Measurements from ENCODE around the gene DGKI. TPM values are rescaled to one million over a fixed set of nuclear protein-coding genes. Genes with fewer than 3 reads are reported as not detected.

Gene DGKI
- total and polyA plus RNA-seq, 2 of the 4 experiments (the other 2 are of a cell fraction): 3.9 to 15.8 TPM

GRCh38 chr7:137731436-137731835 lies 115.3 kb downstream of the DGKI start:
- Histone ChIP-seq H2AFZ (replicated peaks; ENCODE audit: low read length, poor library complexity) (no peak overlapping the region), H3K27ac (ENCODE audit: insufficient read depth, low read length) (no peak overlapping the region), H3K23ac (ENCODE audit: low read depth, low read length) (no peak overlapping the region), H4K91ac (ENCODE audit: insufficient read depth, low read depth, low read length) (no peak overlapping the region), H3K9me1 (ENCODE audit: insufficient read depth, low read length) (no peaks in the 10 kb centered on the region), H2BK15ac (ENCODE audit: low read depth, low read length) (no peak overlapping the region), H4K8ac (ENCODE audit: low read depth in 2 of 2, low read length in 2 of 2) (no peak overlapping the region), H3K79me1 (ENCODE audit: low read depth in 1 of 2, low read length in 2 of 2) (no peaks in the 10 kb centered on the region), H3K27me3 (ENCODE audit: control insufficient read depth, insufficient read depth, low read length) (no peaks in the 10 kb centered on the region), H3K18ac (ENCODE audit: low read depth, low read length) (no peak overlapping the region), H4K20me1 (ENCODE audit: insufficient read depth, low read length) (no peaks in the 10 kb centered on the region), H3K9ac (ENCODE audit: low read depth, low read length) (no peak overlapping the region), H3K9me3 (ENCODE audit: control insufficient read depth, insufficient read depth, low read length) (no peaks in the 10 kb centered on the region), H2BK20ac (ENCODE audit: low read depth, low read length) (0 out of 2 replicates have a peak overlapping the region, but pooled peaks have one; percentile 28), H3K4me2 (ENCODE audit: low read depth, low read length) (no peak overlapping the region; the same call in 1 of the 2 replicates), H2BK5ac (ENCODE audit: low read depth, low read length, poor library complexity, severe bottlenecking) (no peak overlapping the region), H3K56ac (ENCODE audit: extremely low read depth, insufficient read depth, low read length) (no peak overlapping the region), H3K4ac (ENCODE audit: low read depth, low read length) (no peak overlapping the region), H2AK5ac (ENCODE audit: low read depth, low read length) (no peak overlapping the region), H3K4me1 (ENCODE audit: control insufficient read depth, insufficient read depth, low read length) (peaks cover 5% of the 10 kb centered on the region; the same call in 1 of the 2 replicates), H3K4me3 (ENCODE audit: insufficient read depth, low read depth, low read length) (no peak overlapping the region), H3K36me3 (ENCODE audit: control insufficient read depth, insufficient read depth, low read length) (no peaks in the 10 kb centered on the region), H4K5ac (ENCODE audit: low read depth, low read length) (no peak overlapping the region), H2BK120ac (ENCODE audit: low read depth, low read length) (no peak overlapping the region), H3K14ac (replicated peaks; ENCODE audit: low read depth, low read length) (0 out of 2 replicates have a peak overlapping the region, but pooled peaks have one; percentile 54), H2AK9ac (replicated peaks; ENCODE audit: low read depth, low read length, poor library complexity) (no peak overlapping the region)
- dilution Hi-C loops (cut with HindIII; ENCODE audit: low sequenced_read_pairs, unreplicated experiment): no loop called here
- in situ Hi-C loops (cut with MboI; ENCODE audit: low sequenced_read_pairs): no loop called here
- ATAC-seq (ENCODE audit: low read depth) (peak; percentile 68), DNase-seq (peak; percentile 64)
- WGBS, 2 experiments (ENCODE audit: extremely low coverage in 2 of 2, insufficient read length in 1 of 2): 78% methylated on average over 5 of the region's 5 CpGs; no CpG with 5 or more reads in 1 of the 2 experiments
- no TSS peak for BruUV-seq (replicated peaks)
- intact Hi-C loops (cut with micrococcal nuclease): no loop called here
- no peak for TF ChIP-seq RFX5 (IDR thresholded peaks at IDR 0.05; ENCODE audit: low read depth, low read length)
- 0 out of 2 replicates have a peak, but pooled peaks have one; percentile 3 for TF ChIP-seq CEBPB (IDR thresholded peaks at IDR 0.05; ENCODE audit: low read depth, low read length)
- no peak for TF ChIP-seq BHLHE40 (IDR thresholded peaks at IDR 0.05; ENCODE audit: low read depth, low read length)
- no peak for TF ChIP-seq MAZ (IDR thresholded peaks at IDR 0.05; ENCODE audit: borderline replicate concordance, low read depth, low read length)
- no peak for TF ChIP-seq USF2 (IDR thresholded peaks at IDR 0.05; ENCODE audit: low read depth, low read length)
- no peak for TF ChIP-seq MXI1 (IDR thresholded peaks at IDR 0.05; ENCODE audit: borderline replicate concordance, low read depth, low read length)
- ChIA-PET CTCF (interaction anchor here (0.7 to 2.1 kb wide), 3 partner anchors 8 to 124 kb away, joined by 3 to 6 read pairs (median 4); no protein-coding TSS in a partner anchor), POLR2A (ENCODE audit: unreplicated experiment) (interaction anchor here (0.5 kb wide), 1 partner anchor 44 kb away, joined by 4 read pairs; no protein-coding TSS in a partner anchor)
